Measurements from ENCODE around the gene KIF23.
"Not testable (repeated sequence)": the region's sequence is repeated elsewhere in the genome, so short reads cannot be mapped to it uniquely, and the experiment has no call there.

- not testable (repeated sequence) for TF ChIP-seq CTCF (conservative IDR thresholded peaks at IDR 0.05); EZH2 (IDR thresholded peaks at IDR 0.05; ENCODE audit: low read depth)
These were observed 36.1 kb downstream of the KIF23 start for GRCh38 chr15:69450221-69450620.
